NCI-H524 (cell line): ENCODE data around the gene PPM1E.

ENCODE experiments used
- DNase-seq, 2 experiments: peaks; one replicate each; lab custom pipeline; 2025; lab: John Stamatoyannopoulos, UW

PPM1E gene

GRCh38 chr17:58996968-58997367, 241.3 kb downstream of the PPM1E start:
- no peak for DNase-seq

GRCh38 chr17:58997756-58998553, 242.3 kb downstream of the PPM1E start:
- no peak for DNase-seq

GRCh38 chr17:58998871-58999270, 243.2 kb downstream of the PPM1E start:
- DNase-seq: no peak

- no peak for DNase-seq
Measured at GRCh38 chr17:58999500-58999899, 243.8 kb downstream of the PPM1E start.

- no peak for DNase-seq
Measured at GRCh38 chr17:59000022-59000421, 244.4 kb downstream of the PPM1E start.

GRCh38 chr17:59001158-59001814, 245.6 kb downstream of the PPM1E start:
- DNase-seq: no peak

GRCh38 chr17:59002126-59002525, 246.5 kb downstream of the PPM1E start:
- no peak for DNase-seq

GRCh38 chr17:59002848-59003247, 247.2 kb downstream of the PPM1E start:
- no peak for DNase-seq

- no peak for DNase-seq
Measured at GRCh38 chr17:59003860-59004259, 248.2 kb downstream of the PPM1E start.

- peak; percentile 52 to 60 for DNase-seq
Measured at GRCh38 chr17:59004338-59005111, 248.9 kb downstream of the PPM1E start.

GRCh38 chr17:59007995-59008394, 252.3 kb downstream of the PPM1E start:
- no peak for DNase-seq

- no peak for DNase-seq
Measured at GRCh38 chr17:59008737-59009136, 253.1 kb downstream of the PPM1E start.

- no peak for DNase-seq
Measured at GRCh38 chr17:59010026-59010425, 254.4 kb downstream of the PPM1E start.

GRCh38 chr17:59011975-59012374, 256.3 kb downstream of the PPM1E start:
- no peak for DNase-seq

- no peak for DNase-seq
Measured at GRCh38 chr17:59018019-59018418, 262.4 kb downstream of the PPM1E start.

- DNase-seq: no peak
Measured at GRCh38 chr17:59024916-59025315, 269.3 kb downstream of the PPM1E start.

- no peak for DNase-seq
Measured at GRCh38 chr17:59026176-59026939, 270.7 kb downstream of the PPM1E start.

- no peak for DNase-seq
Measured at GRCh38 chr17:59027750-59028149, 272.1 kb downstream of the PPM1E start.

GRCh38 chr17:59028328-59028727, 272.7 kb downstream of the PPM1E start:
- no peak for DNase-seq

GRCh38 chr17:59030811-59031210, 275.2 kb downstream of the PPM1E start:
- no peak for DNase-seq
